HEK293 (cell line): ENCODE data around the gene INO80B.

Experiments used
- CTCF ChIA-PET: fragments of 350-600 bp; formaldehyde crosslinking; extraction: SDS; loops from one replicate; lab custom pipeline; 2021; ENCODE audit warnings: antibody characterized with exemption; lab: Yijun Ruan, JAX
- POLR2A ChIA-PET: fragments of 300-600 bp; formaldehyde crosslinking; extraction: SDS; loops from one replicate; lab custom pipeline; 2020; ENCODE audit warnings: antibody characterized with exemption, inconsistent platforms; lab: Yijun Ruan, JAX
- H3K27ac ChIP-seq: fragments of 200-500 bp; sonication (Bioruptor generic); 2 replicates; pipeline ENCODE4 v1.5.1; 2014; ENCODE audit warnings: low read depth, low read length, control low read depth, inconsistent platforms; ENCODE audit errors: extremely low read depth
- H3K36me3 ChIP-seq, 2 experiments: fragments of 200-500 bp in 1 of 2; sonication (Bioruptor generic) in 1 of 2; 1 replicate in 1 of 2; 2 replicates in 1 of 2; pipeline ENCODE4 v1.5.1; 2014 to 2017; ENCODE audit warnings: inconsistent platforms in 2 of 2, low read length in 2 of 2; ENCODE audit not compliant: control insufficient read depth in 2 of 2, insufficient read depth in 1 of 2
- H3K4me1 ChIP-seq: fragments of 200-500 bp; sonication (Bioruptor generic); 2 replicates; pipeline ENCODE4 v1.5.1; 2014; ENCODE audit warnings: mild to moderate bottlenecking, low read length, inconsistent platforms; ENCODE audit not compliant: control insufficient read depth, insufficient read depth
- H3K4me3 ChIP-seq: 2 replicates; pipeline ENCODE4 v1.5.1; 2011; ENCODE audit warnings: low read depth, mild to moderate bottlenecking, control low read depth, low read length, moderate library complexity
- H3K9me3 ChIP-seq: fragments of 200-500 bp; sonication (Bioruptor generic); 2 replicates; pipeline ENCODE4 v1.5.1; 2014; ENCODE audit warnings: low read depth, low read length, inconsistent platforms; ENCODE audit not compliant: control insufficient read depth, insufficient read depth
- CTCF ChIP-seq: fragments of 450-650 bp; formaldehyde crosslinking; IDR thresholded peaks from 2 replicates; pipeline ENCODE4 v1.5.1; 2016; ENCODE audit warnings: missing biosample characterization, missing genetic modification characterization
- GFI1B ChIP-seq: fragments of 450-650 bp; formaldehyde crosslinking; IDR thresholded peaks from 2 replicates; pipeline ENCODE4 v1.5.1; 2016; ENCODE audit warnings: missing biosample characterization, missing genetic modification characterization
- IKZF3 ChIP-seq: fragments of 450-650 bp; IDR thresholded peaks from 2 replicates; pipeline ENCODE4 v1.5.0; 2018; ENCODE audit warnings: missing biosample characterization, mild to moderate bottlenecking, missing genetic modification characterization, moderate library complexity
- ZBTB17 ChIP-seq: fragments of 450-650 bp; formaldehyde crosslinking; IDR thresholded peaks from 2 replicates; pipeline ENCODE4 v1.5.1; 2016; ENCODE audit warnings: missing biosample characterization, missing genetic modification characterization
- ZBTB48 ChIP-seq: fragments of 450-650 bp; formaldehyde crosslinking; IDR thresholded peaks from 2 replicates; pipeline ENCODE4 v1.5.1; 2016; ENCODE audit warnings: missing biosample characterization, missing genetic modification characterization
- ZEB2 ChIP-seq: fragments of 450-650 bp; formaldehyde crosslinking; IDR thresholded peaks from 2 replicates; pipeline ENCODE4 v1.5.1; 2016; ENCODE audit warnings: missing biosample characterization, missing genetic modification characterization
- ZNF148 ChIP-seq: fragments of 450-650 bp; formaldehyde crosslinking; IDR thresholded peaks from 2 replicates; pipeline ENCODE4 v1.5.0; 2017; ENCODE audit warnings: missing biosample characterization, missing genetic modification characterization, borderline replicate concordance
- ZNF24 ChIP-seq: fragments of 450-650 bp; formaldehyde crosslinking; IDR thresholded peaks from 2 replicates; pipeline ENCODE4 v1.5.1; 2016; ENCODE audit warnings: missing biosample characterization, missing genetic modification characterization
- ZNF341 ChIP-seq: fragments of 450-650 bp; formaldehyde crosslinking; IDR thresholded peaks from 2 replicates; pipeline ENCODE4; 2016; ENCODE audit warnings: low read depth, missing biosample characterization, missing genetic modification characterization
- ZNF394 ChIP-seq: fragments of 450-650 bp; formaldehyde crosslinking; IDR thresholded peaks from 2 replicates; pipeline ENCODE4 v1.5.1; 2016; ENCODE audit warnings: missing biosample characterization, missing genetic modification characterization, mild to moderate bottlenecking, moderate library complexity, borderline replicate concordance
- ZNF404 ChIP-seq: fragments of 450-650 bp; formaldehyde crosslinking; IDR thresholded peaks from 2 replicates; pipeline ENCODE4 v1.5.1; 2017; ENCODE audit warnings: missing biosample characterization, missing genetic modification characterization
- ZNF501 ChIP-seq: fragments of 450-650 bp; formaldehyde crosslinking; IDR thresholded peaks from 2 replicates; pipeline ENCODE4 v1.5.1; 2016; ENCODE audit warnings: missing biosample characterization, missing genetic modification characterization
- ZNF544 ChIP-seq: fragments of 450-650 bp; formaldehyde crosslinking; IDR thresholded peaks from 2 replicates; pipeline ENCODE4 v1.5.0; 2017; ENCODE audit warnings: missing biosample characterization, missing genetic modification characterization
- ZNF76 ChIP-seq: fragments of 450-650 bp; formaldehyde crosslinking; IDR thresholded peaks from 2 replicates; pipeline ENCODE4; 2016; ENCODE audit warnings: low read depth, missing biosample characterization, missing genetic modification characterization, borderline replicate concordance
- ZNF768 ChIP-seq: fragments of 450-650 bp; formaldehyde crosslinking; IDR thresholded peaks from 2 replicates; pipeline ENCODE4 v1.5.1; 2018; ENCODE audit warnings: missing biosample characterization, mild to moderate bottlenecking, missing genetic modification characterization
- ZNF776 ChIP-seq: fragments of 450-650 bp; formaldehyde crosslinking; IDR thresholded peaks from 2 replicates; pipeline ENCODE4 v1.5.0; 2017; ENCODE audit warnings: missing biosample characterization, missing genetic modification characterization, borderline replicate concordance
- ZNF785 ChIP-seq: fragments of 450-650 bp; formaldehyde crosslinking; IDR thresholded peaks from 2 replicates; pipeline ENCODE4 v1.5.1; 2016; ENCODE audit warnings: missing biosample characterization, missing genetic modification characterization
- TF ChIP-seq, protein P1 (sequence below): fragments of 450-650 bp; formaldehyde crosslinking; IDR thresholded peaks from 2 replicates; pipeline ENCODE4 v1.5.1; 2016; ENCODE audit warnings: missing biosample characterization, missing genetic modification characterization
- TF ChIP-seq, protein P2 (sequence below): fragments of 450-650 bp; IDR thresholded peaks from 2 replicates; pipeline ENCODE4 v1.5.1; 2018; ENCODE audit warnings: missing biosample characterization, mild to moderate bottlenecking, missing genetic modification characterization

The INO80B gene

DNA sequence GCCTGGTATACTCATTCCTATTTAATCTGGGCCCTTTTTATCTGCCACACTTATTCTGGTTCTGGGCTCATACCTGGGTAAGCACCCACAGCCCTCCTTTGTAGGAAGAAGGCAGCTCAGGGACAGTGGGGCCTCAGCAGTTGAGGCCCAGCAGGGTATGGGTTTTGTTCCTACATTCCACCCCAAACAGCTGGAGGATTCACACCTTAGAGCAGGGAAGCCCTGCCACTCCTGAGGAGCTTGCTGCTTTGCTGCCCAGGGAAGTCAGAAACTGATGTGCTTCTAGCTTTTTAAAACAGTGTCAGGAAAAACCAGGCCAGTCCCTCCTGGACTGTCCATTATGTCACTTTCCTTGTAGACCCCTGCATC lies 45.7 kb downstream of the INO80B start (continued):
- TF ChIP-seq, protein P1, sequence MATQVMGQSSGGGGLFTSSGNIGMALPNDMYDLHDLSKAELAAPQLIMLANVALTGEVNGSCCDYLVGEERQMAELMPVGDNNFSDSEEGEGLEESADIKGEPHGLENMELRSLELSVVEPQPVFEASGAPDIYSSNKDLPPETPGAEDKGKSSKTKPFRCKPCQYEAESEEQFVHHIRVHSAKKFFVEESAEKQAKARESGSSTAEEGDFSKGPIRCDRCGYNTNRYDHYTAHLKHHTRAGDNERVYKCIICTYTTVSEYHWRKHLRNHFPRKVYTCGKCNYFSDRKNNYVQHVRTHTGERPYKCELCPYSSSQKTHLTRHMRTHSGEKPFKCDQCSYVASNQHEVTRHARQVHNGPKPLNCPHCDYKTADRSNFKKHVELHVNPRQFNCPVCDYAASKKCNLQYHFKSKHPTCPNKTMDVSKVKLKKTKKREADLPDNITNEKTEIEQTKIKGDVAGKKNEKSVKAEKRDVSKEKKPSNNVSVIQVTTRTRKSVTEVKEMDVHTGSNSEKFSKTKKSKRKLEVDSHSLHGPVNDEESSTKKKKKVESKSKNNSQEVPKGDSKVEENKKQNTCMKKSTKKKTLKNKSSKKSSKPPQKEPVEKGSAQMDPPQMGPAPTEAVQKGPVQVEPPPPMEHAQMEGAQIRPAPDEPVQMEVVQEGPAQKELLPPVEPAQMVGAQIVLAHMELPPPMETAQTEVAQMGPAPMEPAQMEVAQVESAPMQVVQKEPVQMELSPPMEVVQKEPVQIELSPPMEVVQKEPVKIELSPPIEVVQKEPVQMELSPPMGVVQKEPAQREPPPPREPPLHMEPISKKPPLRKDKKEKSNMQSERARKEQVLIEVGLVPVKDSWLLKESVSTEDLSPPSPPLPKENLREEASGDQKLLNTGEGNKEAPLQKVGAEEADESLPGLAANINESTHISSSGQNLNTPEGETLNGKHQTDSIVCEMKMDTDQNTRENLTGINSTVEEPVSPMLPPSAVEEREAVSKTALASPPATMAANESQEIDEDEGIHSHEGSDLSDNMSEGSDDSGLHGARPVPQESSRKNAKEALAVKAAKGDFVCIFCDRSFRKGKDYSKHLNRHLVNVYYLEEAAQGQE (tag by site-specific recombination), result no peak
- TF ChIP-seq ZNF501 (tag by site-specific recombination), result no peak
- TF ChIP-seq ZNF768, result no peak
- no peak for TF ChIP-seq ZNF394 (tag by site-specific recombination)
- TF ChIP-seq ZNF404 (tag by site-specific recombination), result no peak
- TF ChIP-seq ZNF776 (tag by site-specific recombination), result no peak
- no peak for TF ChIP-seq ZNF24
- TF ChIP-seq ZNF544 (tag by site-specific recombination), result no peak
- no peak for TF ChIP-seq IKZF3 (tag by site-specific recombination)
- TF ChIP-seq GFI1B (tag by site-specific recombination), result no peak
- no peak for TF ChIP-seq CTCF
- no peak for TF ChIP-seq ZBTB48 (tag by site-specific recombination)
- no peak for TF ChIP-seq ZNF76 (tag by site-specific recombination)
- no peak for TF ChIP-seq ZNF148 (tag by site-specific recombination)
- TF ChIP-seq, all 188 proteins: peak for 0

DNA sequence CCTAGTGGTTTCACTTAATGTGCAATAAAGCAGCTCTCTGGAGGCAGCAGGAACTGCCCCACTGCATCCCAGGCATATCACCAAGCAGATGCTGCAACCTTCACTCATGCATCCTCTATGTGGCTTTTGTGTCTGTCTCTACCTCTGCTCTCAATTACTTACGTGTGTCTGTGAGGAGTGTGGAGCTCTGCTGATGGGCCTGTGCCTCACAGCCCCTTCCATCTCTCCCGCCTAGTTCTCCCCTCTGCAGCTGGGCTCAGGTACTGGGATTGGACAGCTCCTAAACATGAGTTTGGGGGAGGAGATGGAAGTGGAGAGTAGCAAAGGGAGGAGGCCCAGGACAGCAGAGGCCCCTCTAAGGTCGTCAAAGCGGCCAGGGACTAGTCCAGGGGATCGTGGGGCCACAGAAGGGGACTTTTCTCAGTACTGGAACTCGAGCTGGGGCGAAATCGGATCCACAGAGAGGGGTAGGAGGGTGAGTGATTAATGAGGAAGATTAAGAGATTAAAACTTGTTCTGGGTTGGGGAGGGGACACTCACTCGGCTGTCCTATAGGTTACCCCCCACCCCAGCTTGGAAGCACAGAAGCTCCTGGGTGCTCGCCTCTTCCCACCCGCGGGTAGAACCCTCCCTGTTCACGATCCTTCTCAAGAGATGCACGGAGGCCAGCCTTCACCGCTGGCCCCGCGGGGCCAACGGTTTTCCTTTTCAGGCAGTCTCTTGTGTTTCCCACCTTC lies 46.6 kb downstream of the INO80B start:
- Histone ChIP-seq H3K36me3 (peaks cover 4 to 20% of the 10 kb centered on the region in 2 experiments; a peak in 2 of 3 replicates), H3K9me3 (no peaks in the 10 kb centered on the region), H3K4me3 (no peak overlapping the region), H3K4me1 (no peaks in the 10 kb centered on the region), H3K27ac (no peak overlapping the region)
- ChIA-PET CTCF (interaction anchor here (0.8 to 1.4 kb wide), 2 partner anchors 9 to 85 kb away, joined by 3 to 5 read pairs; no protein-coding TSS in a partner anchor), POLR2A (interaction anchor here (0.6 to 1.6 kb wide), 4 partner anchors 9 to 19 kb away, joined by 3 to 7 read pairs (median 4); partner anchors contain the start of genes CCDC142 and TTC31)
- TF ChIP-seq, protein P1 (tag by site-specific recombination), result peak; percentile 87
- TF ChIP-seq, protein P2, sequence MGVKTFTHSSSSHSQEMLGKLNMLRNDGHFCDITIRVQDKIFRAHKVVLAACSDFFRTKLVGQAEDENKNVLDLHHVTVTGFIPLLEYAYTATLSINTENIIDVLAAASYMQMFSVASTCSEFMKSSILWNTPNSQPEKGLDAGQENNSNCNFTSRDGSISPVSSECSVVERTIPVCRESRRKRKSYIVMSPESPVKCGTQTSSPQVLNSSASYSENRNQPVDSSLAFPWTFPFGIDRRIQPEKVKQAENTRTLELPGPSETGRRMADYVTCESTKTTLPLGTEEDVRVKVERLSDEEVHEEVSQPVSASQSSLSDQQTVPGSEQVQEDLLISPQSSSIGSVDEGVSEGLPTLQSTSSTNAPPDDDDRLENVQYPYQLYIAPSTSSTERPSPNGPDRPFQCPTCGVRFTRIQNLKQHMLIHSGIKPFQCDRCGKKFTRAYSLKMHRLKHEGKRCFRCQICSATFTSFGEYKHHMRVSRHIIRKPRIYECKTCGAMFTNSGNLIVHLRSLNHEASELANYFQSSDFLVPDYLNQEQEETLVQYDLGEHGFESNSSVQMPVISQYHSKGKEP (tag by site-specific recombination), result peak; percentile 72
- TF ChIP-seq ZNF785, result no peak
- peak; percentile 96 for TF ChIP-seq ZBTB17 (tag by site-specific recombination)
- no peak for TF ChIP-seq ZEB2 (tag by site-specific recombination)
- TF ChIP-seq ZNF394 (tag by site-specific recombination), result no peak
- peak; percentile 67 for TF ChIP-seq ZNF341 (tag by site-specific recombination)
